Measurements from ENCODE around the gene TTC12. TPM values are rescaled to one million over a fixed set of nuclear protein-coding genes. Genes with fewer than 3 reads are reported as not detected.

The TTC12 gene
- total and polyA plus RNA-seq, 2 of the 13 experiments (the other 11 are each of a cell fraction or from before 2014, with no cell fraction given) = 5.4 to 11.6 TPM

DNA sequence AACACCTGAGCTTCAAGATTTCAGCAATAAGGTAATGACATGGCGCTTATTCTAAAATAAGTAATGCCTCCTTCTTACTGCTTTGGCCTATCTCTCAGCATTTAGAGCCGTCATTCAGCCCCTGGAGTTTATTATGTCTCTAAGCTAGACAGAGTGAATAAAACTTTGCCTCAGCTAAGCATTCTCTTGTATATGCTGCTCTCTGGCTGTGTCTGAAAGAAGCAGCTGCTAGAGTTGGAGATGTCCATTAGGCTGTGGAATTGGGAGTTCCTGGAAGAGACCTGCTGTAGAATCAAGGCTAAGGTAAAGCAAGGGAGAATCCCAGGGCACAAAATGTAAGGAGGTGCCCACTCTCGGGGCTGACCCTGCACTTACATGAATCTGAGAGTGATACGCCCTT, 35.5 kb upstream of the TTC12 start:
- Histone ChIP-seq H3K4me1 (ENCODE audit: insufficient read depth, low read length) (peaks cover 6% of the 10 kb centered on the region), H3K79me2 (ENCODE audit: insufficient read depth, low read length) (no peaks in the 10 kb centered on the region), H3K4me3 (replicated peaks in 1 of 3; ENCODE audit: insufficient read depth in 1 of 3, low read depth in 2 of 3, low read length in 3 of 3) (no peak overlapping the region), H2AFZ (ENCODE audit: low read length) (no peak overlapping the region), H3K27me3 (ENCODE audit: control insufficient read depth in 1 of 2, insufficient read depth in 2 of 2, low read length in 2 of 2) (peaks cover 0 to 3% of the 10 kb centered on the region in 2 experiments; a peak in 1 of 5 replicates), H3K9ac (ENCODE audit: insufficient read depth, low read depth, low read length) (no peak overlapping the region), H3K36me3 (replicated peaks in 1 of 2; ENCODE audit: control insufficient read depth in 1 of 2, insufficient read depth in 2 of 2, low read length in 2 of 2) (no peaks in the 10 kb centered on the region), H3K4me2 (ENCODE audit: low read depth, low read length) (no peak overlapping the region), H4K20me1 (ENCODE audit: insufficient read depth, low read length) (no peaks in the 10 kb centered on the region), H3K27ac (ENCODE audit: extremely low read length, insufficient read depth, low read length) (no peak overlapping the region), H3K9me3 (ENCODE audit: low read length) (no peaks in the 10 kb centered on the region)
- ATAC-seq (no peak), DNase-seq (ENCODE audit: low spot score) (no peak), FAIRE-seq (no peak)
- TF ChIP-seq ZNF883 (CRISPR knock-in tag; IDR thresholded peaks at IDR 0.05; ENCODE audit: not compliant biosample characterization) = no peak
- TF ChIP-seq, protein P1, sequence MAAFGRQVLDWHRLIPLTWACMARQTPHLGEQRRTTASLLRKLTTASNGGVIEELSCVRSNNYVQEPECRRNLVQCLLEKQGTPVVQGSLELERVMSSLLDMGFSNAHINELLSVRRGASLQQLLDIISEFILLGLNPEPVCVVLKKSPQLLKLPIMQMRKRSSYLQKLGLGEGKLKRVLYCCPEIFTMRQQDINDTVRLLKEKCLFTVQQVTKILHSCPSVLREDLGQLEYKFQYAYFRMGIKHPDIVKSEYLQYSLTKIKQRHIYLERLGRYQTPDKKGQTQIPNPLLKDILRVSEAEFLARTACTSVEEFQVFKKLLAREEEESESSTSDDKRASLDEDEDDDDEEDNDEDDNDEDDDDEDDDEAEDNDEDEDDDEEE (CRISPR knock-in tag; IDR thresholded peaks at IDR 0.05) = no peak
- no peak for TF ChIP-seq MYC (CRISPR knock-in tag; IDR thresholded peaks at IDR 0.05; ENCODE audit: borderline replicate concordance)
- WGBS (ENCODE audit: low lambda C conversion rate) = 35% methylated on average over 4 of the region's 4 CpGs
- ChIA-PET CTCF (ENCODE audit: low intra/inter-chr PET ratio, low total read pairs) (no interaction called here), POLR2A (no interaction called here)
- intact Hi-C loops (cut with micrococcal nuclease; ENCODE audit: unreplicated experiment) = no loop called here
- no TSS peak for BruUV-seq (replicated peaks)
- in situ Hi-C loops (cut with HindIII; ENCODE audit: extremely low pct_ligation_motif_present, low pct_unique_long_range_greater_than_20kb) = loop anchor here (25.0 kb wide), 1 partner anchor 442 kb away; no protein-coding TSS in a partner anchor

DNA sequence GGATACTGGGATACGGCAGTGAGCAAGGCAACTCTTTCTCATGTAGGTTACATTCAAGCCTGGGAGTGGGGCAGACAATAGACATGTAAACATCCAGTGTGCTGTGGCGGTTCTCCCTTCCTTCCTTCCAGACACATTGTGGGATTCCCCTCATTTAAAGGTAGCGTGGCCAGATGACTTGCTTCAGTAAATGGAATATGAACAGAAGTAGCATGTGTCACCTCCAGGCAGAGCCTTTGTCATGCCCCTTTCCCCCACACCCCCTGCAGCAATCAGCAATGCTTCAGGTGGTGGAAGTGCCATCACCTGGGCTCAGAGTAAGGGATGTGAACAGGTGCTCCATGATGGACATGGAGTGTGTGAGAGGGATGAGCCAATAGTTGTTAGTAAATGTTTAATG, 34.8 kb upstream of the TTC12 start:
- TF ChIP-seq ZNF557 (CRISPR knock-in tag; IDR thresholded peaks at IDR 0.05) = no peak
- TF ChIP-seq TAF15 (IDR thresholded peaks at IDR 0.05; ENCODE audit: low read depth, low read length, poor library complexity, severe bottlenecking) = no peak
- TF ChIP-seq THAP11 (CRISPR knock-in tag; IDR thresholded peaks at IDR 0.05) = no peak
- TF ChIP-seq, protein P2, sequence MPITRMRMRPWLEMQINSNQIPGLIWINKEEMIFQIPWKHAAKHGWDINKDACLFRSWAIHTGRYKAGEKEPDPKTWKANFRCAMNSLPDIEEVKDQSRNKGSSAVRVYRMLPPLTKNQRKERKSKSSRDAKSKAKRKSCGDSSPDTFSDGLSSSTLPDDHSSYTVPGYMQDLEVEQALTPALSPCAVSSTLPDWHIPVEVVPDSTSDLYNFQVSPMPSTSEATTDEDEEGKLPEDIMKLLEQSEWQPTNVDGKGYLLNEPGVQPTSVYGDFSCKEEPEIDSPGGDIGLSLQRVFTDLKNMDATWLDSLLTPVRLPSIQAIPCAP (CRISPR knock-in tag; IDR thresholded peaks at IDR 0.05; ENCODE audit: low read depth) = no peak
- no peak for TF ChIP-seq ZNF205 (CRISPR knock-in tag; IDR thresholded peaks at IDR 0.05)
- POLR2A ChIA-PET = no interaction called here
- Histone ChIP-seq H3K4me2 (ENCODE audit: low read depth, low read length) (no peak overlapping the region), H4K20me1 (ENCODE audit: insufficient read depth, low read length) (no peaks in the 10 kb centered on the region), H3K9ac (ENCODE audit: insufficient read depth, low read depth, low read length) (no peak overlapping the region), H3K36me3 (replicated peaks in 1 of 2; ENCODE audit: control insufficient read depth in 1 of 2, insufficient read depth in 2 of 2, low read length in 2 of 2) (no peaks in the 10 kb centered on the region), H3K27ac (ENCODE audit: extremely low read length, insufficient read depth, low read length) (no peak overlapping the region), H3K4me1 (ENCODE audit: insufficient read depth, low read length) (peaks cover 12% of the 10 kb centered on the region), H3K27me3 (ENCODE audit: control insufficient read depth in 1 of 2, insufficient read depth in 2 of 2, low read length in 2 of 2) (no peaks in the 10 kb centered on the region), H3K4me3 (replicated peaks in 1 of 3; ENCODE audit: insufficient read depth in 1 of 3, low read depth in 2 of 3, low read length in 3 of 3) (no peak overlapping the region), H3K9me3 (ENCODE audit: low read length) (no peaks in the 10 kb centered on the region), H3K79me2 (ENCODE audit: insufficient read depth, low read length) (no peaks in the 10 kb centered on the region), H2AFZ (ENCODE audit: low read length) (no peak overlapping the region)
- ATAC-seq (no peak), FAIRE-seq (no peak), DNase-seq (ENCODE audit: low spot score) (no peak)
- in situ Hi-C loops (cut with HindIII; ENCODE audit: extremely low pct_ligation_motif_present, low pct_unique_long_range_greater_than_20kb) = loop anchor here (25.0 kb wide), 1 partner anchor 442 kb away; no protein-coding TSS in a partner anchor
- BruUV-seq (replicated peaks) = no TSS peak
- 9% methylated on average over 3 of the region's 3 CpGs for WGBS (ENCODE audit: low lambda C conversion rate)
- intact Hi-C loops (cut with micrococcal nuclease; ENCODE audit: unreplicated experiment) = no loop called here
- CTCF ChIA-PET (ENCODE audit: low intra/inter-chr PET ratio, low total read pairs) = no interaction called here

All from HepG2 (cell line).